Upper lobe of right lung (tissue), 1 donor: ENCODE measurements around the gene ADTRP. TPM values are rescaled to one million over a fixed set of nuclear protein-coding genes. Genes with fewer than 3 reads are reported as not detected.

ENCODE experiments used
- ATAC-seq: fragments of 200-7000 bp; cut with Tn5 transposase; one replicate; pipeline ENCODE4 v1.9.1; 2020; ENCODE audit warnings: mild to moderate bottlenecking, moderate library complexity
- DNase-seq: peaks from one replicate; pipeline ENCODE4 v3.0.0-alpha.2; 2020
- H3K27ac ChIP-seq: fragments of 200-600 bp; one replicate; pipeline ENCODE4 v1.8.0; 2022
- H3K27me3 ChIP-seq: fragments of 200-600 bp; one replicate; pipeline ENCODE4 v1.8.0; 2022; ENCODE audit warnings: mild to moderate bottlenecking
- H3K36me3 ChIP-seq: fragments of 200-600 bp; one replicate; pipeline ENCODE4 v1.8.0; 2022
- H3K4me1 ChIP-seq: fragments of 200-600 bp; one replicate; pipeline ENCODE4 v1.8.0; 2022
- H3K4me3 ChIP-seq: fragments of 200-600 bp; one replicate; pipeline ENCODE4 v1.8.0; 2022; ENCODE audit warnings: mild to moderate bottlenecking
- H3K9me3 ChIP-seq: fragments of 200-600 bp; one replicate; pipeline ENCODE4 v1.8.0; 2022
- CTCF ChIP-seq: fragments of 200-600 bp; IDR thresholded peaks from one replicate; pipeline ENCODE4 v1.8.0; 2022; ENCODE audit warnings: antibody characterized with exemption
- intact Hi-C: fragments of 100-400 bp; cut with DNase I; formaldehyde crosslinking; loops from one replicate; pipeline ENCODE4 v1.11.0; 2022
- total RNA-seq: library from RNA; stranded (reverse); fragmentation: NEBNext Ultra II Directional; extraction: Animal tissue kit (Norgen Biotek cat#: 25700); gene quantifications from one replicate; pipeline ENCODE4 v1.2.1, GENCODE V29; 2021
- donor health status: DM: no; HTN: yes; CAD: no; lungs with severe emphysema.

ADTRP gene
- total RNA-seq, 1 donor from 2014 or later, result 21.0 TPM

DNA sequence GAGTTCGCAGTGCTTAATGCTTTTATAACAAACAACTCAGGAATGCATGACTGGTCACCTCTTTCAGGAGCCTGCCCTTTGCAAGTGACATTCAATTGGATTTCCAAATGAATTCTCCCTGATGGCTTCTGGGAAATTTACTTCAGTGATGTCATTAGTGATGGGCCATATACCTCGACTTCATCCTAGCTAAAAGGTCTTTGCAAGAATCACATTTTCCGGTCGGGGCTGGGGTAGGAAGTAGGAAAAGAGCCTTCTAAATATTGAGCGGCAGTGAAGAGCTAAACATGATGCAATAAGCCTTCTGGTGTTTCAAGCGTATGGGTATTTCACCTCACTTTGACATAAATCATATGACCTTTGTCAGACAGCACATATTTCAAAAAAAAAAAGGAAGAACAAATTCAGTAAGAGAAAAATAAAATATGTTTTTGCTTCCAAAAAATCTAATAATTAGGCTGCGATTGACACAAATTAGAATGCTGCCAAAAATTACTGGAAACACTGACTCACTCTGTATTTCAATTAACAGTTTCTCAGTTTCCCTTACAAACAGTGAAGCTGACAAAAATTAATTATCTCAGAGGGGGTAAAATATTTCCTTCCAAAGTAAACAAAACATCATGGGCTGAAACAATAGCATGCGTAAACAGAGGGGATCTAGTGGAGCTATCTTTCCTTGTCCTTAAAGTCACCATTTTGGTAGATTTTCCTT is 39.8 kb downstream of the ADTRP start:
- H3K9me3 ChIP-seq, result no peaks in the 10 kb centered on the region
- H3K4me3 ChIP-seq, result no peak overlapping the region
- intact Hi-C loops, result no loop called here
- no peak for TF ChIP-seq CTCF
- no peak for DNase-seq
- no peak overlapping the region for H3K27ac ChIP-seq
- no peaks in the 10 kb centered on the region for H3K4me1 ChIP-seq
- H3K36me3 ChIP-seq, result no peaks in the 10 kb centered on the region
- H3K27me3 ChIP-seq, result no peaks in the 10 kb centered on the region
- peak; percentile 42 for ATAC-seq

DNA sequence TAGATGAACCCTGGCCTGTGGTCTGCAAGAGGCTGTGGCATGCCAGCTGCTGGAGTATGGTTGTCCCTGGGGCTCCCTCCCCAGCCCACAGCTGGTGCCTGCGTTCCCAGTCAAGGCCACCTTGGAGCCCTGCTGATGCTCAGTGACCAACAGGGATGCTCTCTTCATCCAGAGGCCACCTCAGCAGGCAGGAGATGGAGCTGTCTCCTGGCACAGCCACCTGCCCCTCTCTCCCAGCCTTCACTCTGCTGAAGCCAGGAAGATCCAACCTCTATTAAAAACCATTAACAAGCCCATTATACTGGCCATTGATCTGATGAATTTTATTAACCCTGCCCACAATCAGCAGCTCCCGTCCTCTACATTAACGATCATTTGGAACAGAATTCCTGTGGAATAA is 40.4 kb downstream of the ADTRP start:
- no peaks in the 10 kb centered on the region for H3K9me3 ChIP-seq
- ATAC-seq (no peak), DNase-seq (no peak)
- no peak overlapping the region for H3K27ac ChIP-seq
- H3K4me1 ChIP-seq, result no peaks in the 10 kb centered on the region
- intact Hi-C loops, result no loop called here
- no peak for TF ChIP-seq CTCF
- no peaks in the 10 kb centered on the region for H3K36me3 ChIP-seq
- no peaks in the 10 kb centered on the region for H3K27me3 ChIP-seq
- H3K4me3 ChIP-seq, result no peak overlapping the region

DNA sequence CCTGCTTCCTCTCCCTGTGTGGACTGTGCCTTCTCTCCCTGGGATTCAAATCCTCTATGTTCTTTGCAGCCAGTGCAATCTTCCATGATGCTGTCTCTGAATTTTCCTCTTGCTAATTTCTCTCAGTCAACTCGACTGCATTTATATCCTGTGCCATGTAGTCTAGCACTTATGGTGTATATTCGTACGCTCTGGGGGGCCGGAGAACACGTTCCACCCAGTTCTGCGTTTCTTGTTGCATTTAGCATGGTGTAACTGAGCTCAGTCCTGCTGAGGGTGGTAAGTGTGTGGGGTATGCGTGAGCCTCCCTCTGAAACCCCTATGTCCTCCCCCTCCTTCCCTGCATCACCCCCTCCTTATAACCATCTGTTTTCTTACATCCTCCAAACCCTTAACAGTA is 42.0 kb downstream of the ADTRP start:
- intact Hi-C loops, result no loop called here
- no peak for ATAC-seq

DNA sequence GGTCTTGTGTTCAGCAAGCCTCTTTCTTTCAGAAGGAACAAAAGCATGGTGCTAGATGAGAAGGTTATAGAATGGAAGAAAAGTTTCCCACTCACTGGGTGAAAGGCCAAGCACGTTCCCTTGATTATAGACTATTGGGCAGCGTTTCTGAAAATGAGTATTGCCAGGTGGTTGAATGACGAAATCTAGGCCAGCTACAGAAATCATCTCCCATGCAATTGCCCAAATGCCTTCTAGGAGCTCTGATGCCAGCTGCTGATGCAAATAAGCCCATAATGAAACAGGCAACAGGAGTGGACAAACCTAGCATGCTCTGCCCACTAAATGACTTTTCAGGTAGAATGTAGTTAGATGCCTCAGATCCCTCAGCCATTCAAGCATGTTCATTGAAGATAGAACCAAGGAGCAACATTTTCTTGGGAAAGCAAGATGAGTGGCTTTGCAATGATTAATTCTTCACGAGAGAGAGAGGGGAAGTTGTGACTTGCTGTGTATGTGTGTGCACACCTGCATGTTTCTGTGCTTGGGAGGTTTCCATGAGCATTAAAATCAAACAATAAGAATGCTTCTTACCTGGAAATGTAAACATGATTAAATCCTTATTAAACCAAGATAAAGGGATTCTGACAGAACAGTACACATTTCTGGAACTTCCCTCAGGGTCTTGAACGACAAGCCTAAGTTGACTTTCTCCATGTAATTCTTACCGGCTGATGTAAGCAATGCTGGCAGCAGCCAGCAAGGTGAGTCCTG is 43.6 kb downstream of the ADTRP start:
- intact Hi-C loops, result no loop called here
- Histone ChIP-seq H3K27me3 (no peaks in the 10 kb centered on the region), H3K4me3 (no peak overlapping the region), H3K27ac (no peak overlapping the region), H3K9me3 (no peaks in the 10 kb centered on the region), H3K4me1 (peaks cover 10% of the 10 kb centered on the region), H3K36me3 (no peaks in the 10 kb centered on the region)
- DNase-seq (no peak), ATAC-seq (no peak)
- TF ChIP-seq CTCF, result no peak

More for the DNA sequence above, 42.0 kb downstream of the ADTRP start:
- H3K4me3 ChIP-seq, result no peak overlapping the region
- TF ChIP-seq CTCF, result no peak
- peaks cover 2% of the 10 kb centered on the region for H3K4me1 ChIP-seq
- no peak for DNase-seq
- H3K27ac ChIP-seq, result no peak overlapping the region
- no peaks in the 10 kb centered on the region for H3K9me3 ChIP-seq
- H3K27me3 ChIP-seq, result no peaks in the 10 kb centered on the region
- H3K36me3 ChIP-seq, result no peaks in the 10 kb centered on the region

DNA sequence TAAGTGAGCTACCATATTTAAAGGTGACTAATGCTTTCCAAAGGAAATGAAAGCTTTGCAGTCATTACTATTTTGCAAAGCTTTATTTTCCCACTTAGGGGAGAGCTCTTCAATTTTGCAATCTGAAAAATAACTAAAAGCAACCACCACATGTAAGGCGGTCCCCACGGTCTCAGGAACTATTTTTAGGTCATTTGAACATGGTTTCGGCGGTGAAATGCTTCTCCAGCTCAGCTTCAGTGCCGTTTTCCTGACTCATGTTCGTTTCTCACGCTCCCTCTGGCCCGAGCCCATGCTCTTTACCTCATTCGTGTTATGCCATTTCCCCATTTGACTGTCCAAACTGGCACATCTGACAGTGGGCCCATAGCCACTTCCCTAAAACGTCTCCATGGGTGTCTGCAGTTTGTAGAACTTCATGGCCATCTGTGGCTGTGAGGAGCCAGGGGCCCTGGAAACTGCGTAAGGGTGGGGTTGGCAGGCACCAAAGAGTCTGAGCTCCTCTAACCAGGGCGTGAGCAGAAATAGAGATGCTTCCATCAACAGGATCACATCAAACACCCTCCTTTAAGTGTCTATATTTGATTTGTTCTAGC is 46.5 kb downstream of the ADTRP start:
- no peak overlapping the region for H3K4me3 ChIP-seq
- H3K9me3 ChIP-seq, result no peaks in the 10 kb centered on the region
- intact Hi-C loops, result no loop called here
- DNase-seq (peak; percentile 70), ATAC-seq (peak; percentile 91)
- H3K27ac ChIP-seq, result peak overlapping the region; percentile 49
- no peaks in the 10 kb centered on the region for H3K27me3 ChIP-seq
- H3K4me1 ChIP-seq, result peaks cover 10% of the 10 kb centered on the region
- no peak for TF ChIP-seq CTCF
- no peaks in the 10 kb centered on the region for H3K36me3 ChIP-seq
